ENCODE results near the gene LDLRAD4. TPM values are rescaled to one million over a fixed set of nuclear protein-coding genes. Genes with fewer than 3 reads are reported as not detected.

Gene LDLRAD4
- total RNA-seq, 1 experiment from 2014 or later = 1.7 TPM

- CTCF ChIA-PET = no interaction called here
- Histone ChIP-seq H3K27ac (no peak overlapping the region), H3K27me3 (ENCODE audit: insufficient read depth, low read depth) (peaks cover 91% of the 10 kb centered on the region), H2AFZ (no peak overlapping the region), H3K9me3 (ENCODE audit: insufficient read depth, low read depth) (no peaks in the 10 kb centered on the region), H3K4me3 (no peak overlapping the region), H3K4me1 (replicated peaks; ENCODE audit: insufficient read depth) (no peaks in the 10 kb centered on the region), H3F3A (ENCODE audit: insufficient read depth, low read depth) (no peaks in the 10 kb centered on the region), H3K79me2 (ENCODE audit: low read depth) (no peaks in the 10 kb centered on the region), H3K36me3 (ENCODE audit: low read depth) (no peaks in the 10 kb centered on the region), H4K20me1 (ENCODE audit: insufficient read depth) (no peaks in the 10 kb centered on the region), H3K4me2 (no peak overlapping the region), H3K9me2 (ENCODE audit: insufficient read depth) (no peaks in the 10 kb centered on the region)
- no peak for TF ChIP-seq CTCF (conservative IDR thresholded peaks at IDR 0.05)
- intact Hi-C loops (cut with micrococcal nuclease; ENCODE audit: unreplicated experiment) = no loop called here
- DNase-seq = no peak
- no TSS peak for BruUV-seq (replicated peaks)
- POLR2A ChIA-PET (ENCODE audit: unreplicated experiment) = no interaction called here
These were observed 71.1 kb downstream of the LDLRAD4 start for GRCh38 chr18:13289481-13290205.

- H3K4me2 ChIP-seq = no peak overlapping the region
- CTCF ChIA-PET = no interaction called here
- no peaks in the 10 kb centered on the region for H3K79me2 ChIP-seq (ENCODE audit: low read depth)
- no peak overlapping the region for H3K4me3 ChIP-seq
- no peak overlapping the region for H2AFZ ChIP-seq
- no peaks in the 10 kb centered on the region for H3K36me3 ChIP-seq (ENCODE audit: low read depth)
- H4K20me1 ChIP-seq (ENCODE audit: insufficient read depth) = no peaks in the 10 kb centered on the region
- H3F3A ChIP-seq (ENCODE audit: insufficient read depth, low read depth) = no peaks in the 10 kb centered on the region
- H3K9me2 ChIP-seq (ENCODE audit: insufficient read depth) = no peaks in the 10 kb centered on the region
- no peak for TF ChIP-seq EZH2 (IDR thresholded peaks at IDR 0.05; ENCODE audit: low read depth)
- TF ChIP-seq CTCF (conservative IDR thresholded peaks at IDR 0.05) = no peak
- no peaks in the 10 kb centered on the region for H3K4me1 ChIP-seq (replicated peaks; ENCODE audit: insufficient read depth)
- no peaks in the 10 kb centered on the region for H3K9me3 ChIP-seq (ENCODE audit: insufficient read depth, low read depth)
- peaks cover 89% of the 10 kb centered on the region for H3K27me3 ChIP-seq (ENCODE audit: insufficient read depth, low read depth)
- intact Hi-C loops (cut with micrococcal nuclease; ENCODE audit: unreplicated experiment) = no loop called here
- POLR2A ChIA-PET (ENCODE audit: unreplicated experiment) = no interaction called here
- BruUV-seq (replicated peaks) = no TSS peak
- DNase-seq = no peak
- no peak overlapping the region for H3K27ac ChIP-seq
These were observed 72.3 kb downstream of the LDLRAD4 start for GRCh38 chr18:13290856-13291271.

- intact Hi-C loops (cut with micrococcal nuclease; ENCODE audit: unreplicated experiment) = no loop called here
- Histone ChIP-seq H3K9me3 (ENCODE audit: insufficient read depth, low read depth) (no peaks in the 10 kb centered on the region), H3K9me2 (ENCODE audit: insufficient read depth) (no peaks in the 10 kb centered on the region), H3K79me2 (ENCODE audit: low read depth) (no peaks in the 10 kb centered on the region), H3K27ac (no peak overlapping the region), H3F3A (ENCODE audit: insufficient read depth, low read depth) (no peaks in the 10 kb centered on the region), H2AFZ (no peak overlapping the region), H3K36me3 (ENCODE audit: low read depth) (no peaks in the 10 kb centered on the region), H4K20me1 (ENCODE audit: insufficient read depth) (no peaks in the 10 kb centered on the region), H3K4me1 (replicated peaks; ENCODE audit: insufficient read depth) (no peaks in the 10 kb centered on the region), H3K4me3 (no peak overlapping the region), H3K4me2 (no peak overlapping the region), H3K27me3 (ENCODE audit: insufficient read depth, low read depth) (peaks cover 84% of the 10 kb centered on the region)
- TF ChIP-seq CTCF (conservative IDR thresholded peaks at IDR 0.05) (no peak), EZH2 (IDR thresholded peaks at IDR 0.05; ENCODE audit: low read depth) (no peak)
- POLR2A ChIA-PET (ENCODE audit: unreplicated experiment) = no interaction called here
- BruUV-seq (replicated peaks) = no TSS peak
- CTCF ChIA-PET = no interaction called here
- no peak for DNase-seq
These were observed 72.7 kb downstream of the LDLRAD4 start for GRCh38 chr18:13291299-13291698.

Measured in PC-9 (cell line).